ENCODE results near the gene ABCG1. TPM values are rescaled to one million over a fixed set of nuclear protein-coding genes. Genes with fewer than 3 reads are reported as not detected.

The ABCG1 gene
- total and polyA plus RNA-seq, 2 donors (not counting 1 experiment from before 2014, with no cell fraction given) = under 0.01 to 0.12 TPM

- Histone ChIP-seq H3K27me3 (ENCODE audit: control insufficient read depth, insufficient read depth, low read length) (no peaks in the 10 kb centered on the region), H4K20me1 (ENCODE audit: control insufficient read depth, extremely low read depth, insufficient read depth, low read length) (no peaks in the 10 kb centered on the region), H2AFZ (ENCODE audit: low read length) (no peak overlapping the region), H3K79me2 (ENCODE audit: control insufficient read depth, insufficient read depth, low read length) (no peaks in the 10 kb centered on the region), H3K36me3 (ENCODE audit: control insufficient read depth, insufficient read depth, low read length) (no peaks in the 10 kb centered on the region), H3K4me3 (replicated peaks in 1 of 4; ENCODE audit: control extremely low read depth in 1 of 4, insufficient read depth in 1 of 4, low read depth in 3 of 4, low read length in 4 of 4) (no peak overlapping the region), H3K4me2 (ENCODE audit: extremely low read depth, insufficient read depth, low read length) (no peak overlapping the region), H3K27ac (ENCODE audit: insufficient read depth, low read length) (no peak overlapping the region), H3K4me1 (ENCODE audit: control insufficient read depth, extremely low read depth, insufficient read depth, low read length) (no peaks in the 10 kb centered on the region), H3K9ac (ENCODE audit: insufficient read depth, low read length) (no peak overlapping the region), H3K9me3 (ENCODE audit: control insufficient read depth, insufficient read depth, low read depth, low read length) (no peaks in the 10 kb centered on the region)
- no peak for DNase-seq (ENCODE audit: low read depth in 2 of 2)
- TF ChIP-seq EZH2 (IDR thresholded peaks at IDR 0.05; ENCODE audit: low read length, missing control alignments) (no peak), CTCF (conservative IDR thresholded peaks at IDR 0.05 in 1 of 2, IDR thresholded peaks at IDR 0.05 in 1 of 2; ENCODE audit: low read depth in 1 of 2, low read length in 2 of 2) (no peak)
These were observed 46.1 kb upstream of the ABCG1 start for GRCh38 chr21:42172596-42173483.

- Histone ChIP-seq H3K36me3 (ENCODE audit: control insufficient read depth, insufficient read depth, low read length) (no peaks in the 10 kb centered on the region), H3K79me2 (ENCODE audit: control insufficient read depth, insufficient read depth, low read length) (no peaks in the 10 kb centered on the region), H2AFZ (ENCODE audit: low read length) (no peak overlapping the region), H3K4me2 (ENCODE audit: extremely low read depth, insufficient read depth, low read length) (no peak overlapping the region), H3K4me1 (ENCODE audit: control insufficient read depth, extremely low read depth, insufficient read depth, low read length) (no peaks in the 10 kb centered on the region), H4K20me1 (ENCODE audit: control insufficient read depth, extremely low read depth, insufficient read depth, low read length) (no peaks in the 10 kb centered on the region), H3K9me3 (ENCODE audit: control insufficient read depth, insufficient read depth, low read depth, low read length) (no peaks in the 10 kb centered on the region), H3K9ac (ENCODE audit: insufficient read depth, low read length) (no peak overlapping the region), H3K4me3 (replicated peaks in 1 of 4; ENCODE audit: control extremely low read depth in 1 of 4, insufficient read depth in 1 of 4, low read depth in 3 of 4, low read length in 4 of 4) (no peak overlapping the region), H3K27me3 (ENCODE audit: control insufficient read depth, insufficient read depth, low read length) (no peaks in the 10 kb centered on the region), H3K27ac (ENCODE audit: insufficient read depth, low read length) (no peak overlapping the region)
- no peak for DNase-seq (ENCODE audit: low read depth in 2 of 2)
- no peak for TF ChIP-seq EZH2 (IDR thresholded peaks at IDR 0.05; ENCODE audit: low read length, missing control alignments)
- no peak for TF ChIP-seq CTCF (conservative IDR thresholded peaks at IDR 0.05 in 1 of 2, IDR thresholded peaks at IDR 0.05 in 1 of 2; ENCODE audit: low read depth in 1 of 2, low read length in 2 of 2)
These were observed 44.8 kb upstream of the ABCG1 start for GRCh38 chr21:42174173-42174572.

- no peaks in the 10 kb centered on the region for H3K36me3 ChIP-seq (ENCODE audit: control insufficient read depth, insufficient read depth, low read length)
- H2AFZ ChIP-seq (ENCODE audit: low read length) = no peak overlapping the region
- H3K9me3 ChIP-seq (ENCODE audit: control insufficient read depth, insufficient read depth, low read depth, low read length) = no peaks in the 10 kb centered on the region
- no peak overlapping the region for H3K4me2 ChIP-seq (ENCODE audit: extremely low read depth, insufficient read depth, low read length)
- no peaks in the 10 kb centered on the region for H3K79me2 ChIP-seq (ENCODE audit: control insufficient read depth, insufficient read depth, low read length)
- H3K9ac ChIP-seq (ENCODE audit: insufficient read depth, low read length) = no peak overlapping the region
- H3K4me1 ChIP-seq (ENCODE audit: control insufficient read depth, extremely low read depth, insufficient read depth, low read length) = no peaks in the 10 kb centered on the region
- TF ChIP-seq EZH2 (IDR thresholded peaks at IDR 0.05; ENCODE audit: low read length, missing control alignments) = no peak
- TF ChIP-seq CTCF (conservative IDR thresholded peaks at IDR 0.05 in 1 of 2, IDR thresholded peaks at IDR 0.05 in 1 of 2; ENCODE audit: low read depth in 1 of 2, low read length in 2 of 2) = no peak
- no peak overlapping the region for H3K27ac ChIP-seq (ENCODE audit: insufficient read depth, low read length)
- no peaks in the 10 kb centered on the region for H3K27me3 ChIP-seq (ENCODE audit: control insufficient read depth, insufficient read depth, low read length)
- H4K20me1 ChIP-seq (ENCODE audit: control insufficient read depth, extremely low read depth, insufficient read depth, low read length) = no peaks in the 10 kb centered on the region
- no peak for DNase-seq (ENCODE audit: low read depth in 2 of 2)
- no peak overlapping the region for H3K4me3 ChIP-seq (replicated peaks in 1 of 4; ENCODE audit: control extremely low read depth in 1 of 4, insufficient read depth in 1 of 4, low read depth in 3 of 4, low read length in 4 of 4)
These were observed 43.7 kb upstream of the ABCG1 start for GRCh38 chr21:42175110-42175710.
